ENCODE measurements around the gene CCND2.

DNA sequence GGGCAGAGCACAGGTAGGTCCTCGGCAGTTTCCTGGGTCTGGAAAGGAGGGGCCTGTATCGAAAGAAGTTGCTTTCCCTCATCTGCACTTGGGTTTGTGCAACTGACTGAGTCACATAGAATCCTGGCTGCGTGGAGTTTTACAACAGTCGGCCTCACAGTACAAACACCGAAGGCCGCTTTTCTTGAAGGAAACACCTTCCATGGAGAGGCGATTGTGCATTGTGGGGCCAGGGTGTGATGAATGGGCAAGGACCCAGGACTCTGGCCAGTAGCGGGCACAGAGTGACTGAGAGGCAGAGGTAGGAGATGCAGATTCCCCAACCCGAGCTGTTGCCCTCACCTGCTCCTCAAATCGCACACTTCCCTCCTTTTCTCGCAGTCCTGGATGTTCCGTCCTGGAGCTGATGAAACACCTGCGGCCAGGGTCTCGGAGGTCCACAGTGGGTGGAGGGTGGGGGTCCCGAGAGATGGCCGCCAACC lies 7.7 kb downstream of the CCND2 start:
- TF ChIP-seq CTCF (IDR thresholded peaks at IDR 0.05; ENCODE audit: poor library complexity, severe bottlenecking) (no peak), EZH2 (IDR thresholded peaks at IDR 0.05; ENCODE audit: borderline replicate concordance, insufficient read depth, low read length, poor library complexity, severe bottlenecking) (no peak), REST (IDR thresholded peaks at IDR 0.05; ENCODE audit: borderline replicate concordance) (no peak), POLR2AphosphoS5 (IDR thresholded peaks at IDR 0.05) (no peak), RAD21 (conservative IDR thresholded peaks at IDR 0.05) (no peak), EP300 (conservative IDR thresholded peaks at IDR 0.05; ENCODE audit: poor library complexity, severe bottlenecking) (no peak)

Data from neural cell (in vitro differentiated cells).